AG09309 (cell line): ENCODE data around the gene RPS6KA2.

Source experiments
- DNase-seq: peaks from one replicate; pipeline ENCODE4 v3.0.0-alpha.2; 2010; ENCODE audit warnings: low read depth
- H3K4me3 ChIP-seq: 2 replicates; pipeline ENCODE4 v1.5.1; 2011; ENCODE audit warnings: mild to moderate bottlenecking, low read depth, low read length, moderate library complexity; ENCODE audit not compliant: control insufficient read depth
- CTCF ChIP-seq: IDR thresholded peaks from 2 replicates; pipeline ENCODE4 v1.5.1; 2011; ENCODE audit warnings: mild to moderate bottlenecking, low read depth, low read length, inconsistent platforms; ENCODE audit not compliant: insufficient read depth, control insufficient read depth; ENCODE audit errors: missing control alignments

RPS6KA2 gene

DNA sequence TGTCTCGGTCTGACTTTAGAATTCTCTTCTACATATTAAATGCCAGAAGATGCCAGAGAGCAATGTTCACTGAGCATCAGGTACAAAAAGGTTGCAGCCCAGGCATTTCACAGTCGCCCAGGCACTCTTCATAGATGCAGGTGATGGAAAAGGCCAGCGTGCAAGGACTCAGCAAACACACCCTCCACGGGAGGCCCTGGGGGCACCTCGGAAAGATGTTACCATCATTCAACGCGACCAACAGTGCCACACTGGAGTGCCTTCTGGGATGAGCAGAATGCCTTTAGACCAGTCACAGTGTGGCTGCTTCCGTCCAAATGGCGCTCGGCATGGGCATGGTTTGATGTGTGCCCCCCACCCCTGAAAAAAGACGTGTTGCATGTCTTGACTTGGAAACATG, 36.0 kb downstream of the RPS6KA2 start:
- no peak for TF ChIP-seq CTCF
- no peak for DNase-seq

GRCh38 chr6:166589786-166590574, 37.1 kb downstream of the RPS6KA2 start:
- H3K4me3 ChIP-seq = no peak overlapping the region
- TF ChIP-seq CTCF = no peak
- DNase-seq = no peak

More for the DNA sequence above, 36.0 kb downstream of the RPS6KA2 start:
- H3K4me3 ChIP-seq = no peak overlapping the region

GRCh38 chr6:166589337-166589731, 37.7 kb downstream of the RPS6KA2 start:
- H3K4me3 ChIP-seq = no peak overlapping the region
- TF ChIP-seq CTCF = no peak
- no peak for DNase-seq

DNA sequence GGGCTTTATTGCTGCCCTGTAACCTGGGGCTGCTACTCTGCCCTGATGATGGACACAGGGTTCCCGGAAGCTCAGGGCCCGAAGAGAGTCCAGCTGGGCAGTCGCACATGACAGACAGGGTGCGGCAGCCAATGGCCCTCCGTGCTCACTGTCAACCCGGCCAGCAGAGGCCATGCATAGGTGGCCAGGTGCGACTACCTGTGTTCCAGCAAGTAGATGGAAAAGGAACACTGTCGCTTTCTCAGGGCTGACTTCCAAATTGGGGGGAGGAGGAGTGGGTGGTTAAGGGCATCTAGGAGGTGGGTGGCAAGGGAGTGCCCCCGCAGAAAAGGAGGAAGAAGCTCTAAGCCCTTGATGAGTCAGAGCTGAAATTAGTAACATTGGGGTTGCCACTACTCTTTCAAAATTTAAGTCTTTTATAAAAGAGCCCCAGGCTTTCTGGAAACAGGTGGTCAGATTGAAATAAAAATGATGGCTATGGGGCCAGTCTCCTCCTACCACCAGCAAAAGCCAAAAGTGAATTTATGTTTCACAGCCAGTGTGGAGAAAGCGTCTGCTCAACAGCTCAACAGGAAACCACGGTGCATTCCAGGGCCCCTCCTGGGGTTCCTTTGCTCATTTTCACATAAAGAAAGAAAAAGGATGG, 38.2 kb downstream of the RPS6KA2 start:
- DNase-seq = peak; percentile 54
- H3K4me3 ChIP-seq = no peak overlapping the region
- no peak for TF ChIP-seq CTCF

DNA sequence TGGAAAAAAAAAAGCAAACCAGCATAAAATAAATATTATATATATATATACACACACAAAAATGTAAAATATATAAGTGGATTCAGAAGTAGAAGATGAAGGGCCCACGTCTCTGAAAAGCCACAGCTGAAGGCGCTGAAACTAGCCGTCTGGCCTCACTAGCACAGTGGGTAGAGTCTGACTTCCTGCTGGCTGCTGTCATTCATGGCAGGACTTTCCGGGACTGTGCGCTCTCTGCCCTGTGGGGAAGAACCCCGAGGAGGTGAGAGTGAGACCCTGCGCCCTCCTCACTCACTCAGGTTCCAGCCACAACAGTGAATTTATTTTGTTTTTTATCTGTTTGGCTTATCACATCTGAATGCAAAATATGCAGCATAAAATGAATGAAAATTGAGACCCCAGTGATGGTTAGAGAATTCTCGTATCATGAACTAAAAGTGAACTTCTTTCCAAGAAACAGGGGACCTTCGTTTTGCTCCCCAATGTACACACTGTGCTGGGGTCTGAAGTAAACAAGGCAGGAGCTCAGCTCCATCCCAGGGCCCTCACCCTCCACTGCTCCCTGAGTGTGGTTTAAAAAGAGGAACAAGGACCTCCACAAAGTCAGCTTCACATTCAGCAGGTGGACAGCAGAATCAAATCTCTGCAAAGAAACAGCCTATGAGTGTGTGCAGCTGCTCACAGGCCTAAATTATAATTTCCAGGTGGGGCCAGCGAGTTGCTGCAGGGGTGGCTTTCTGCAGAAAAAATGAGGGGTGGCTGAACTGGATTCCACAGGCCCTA, 39.2 kb downstream of the RPS6KA2 start:
- DNase-seq = no peak

More for the DNA sequence above, 39.2 kb downstream of the RPS6KA2 start:
- no peak overlapping the region for H3K4me3 ChIP-seq
- TF ChIP-seq CTCF = no peak
